Mammary epithelial cell (primary cell): Measurements from ENCODE around the gene ZNF750.

Experiments
- CTCF ChIP-seq, 2 donors: IDR thresholded peaks in 1 of 2; conservative IDR thresholded peaks in 1 of 2; 2 replicates each; pipeline ENCODE4 v1.5.1; 2011 to 2012; ENCODE audit warnings: inconsistent platforms in 2 of 2, low read length in 2 of 2, mild to moderate bottlenecking in 2 of 2, control low read depth in 1 of 2, low read depth in 1 of 2; ENCODE audit not compliant: insufficient read depth in 1 of 2; ENCODE audit errors: extremely low read depth in 1 of 2
- EZH2 ChIP-seq: IDR thresholded peaks from 2 replicates; pipeline ENCODE4 v1.6.1; 2012; ENCODE audit warnings: low read length, inconsistent platforms, borderline replicate concordance

GRCh38 chr17:82823004-82823403 is 16.8 kb downstream of the ZNF750 start:
- no peak for TF ChIP-seq CTCF (conservative IDR thresholded peaks at IDR 0.05 in 1 of 2, IDR thresholded peaks at IDR 0.05 in 1 of 2; ENCODE audit: extremely low read depth in 1 of 2, insufficient read depth in 1 of 2, low read depth in 1 of 2, low read length in 2 of 2)
- TF ChIP-seq EZH2 = no peak
